Esophagus (tissue), 2 donors: ENCODE results near the gene ENPP3. TPM values are rescaled to one million over a fixed set of nuclear protein-coding genes. Genes with fewer than 3 reads are reported as not detected.

Experiments used
- H3K27ac ChIP-seq, 2 donors: one replicate each; pipeline ENCODE4 v1.5.1; 2013; ENCODE audit warnings: low read depth in 2 of 2, mild to moderate bottlenecking in 2 of 2, inconsistent platforms in 1 of 2, low read length in 1 of 2, moderate library complexity in 1 of 2
- H3K27me3 ChIP-seq, 2 donors: one replicate each; pipeline ENCODE4 v1.6.1; 2013; ENCODE audit warnings: low read length in 2 of 2, control low read depth in 1 of 2, mild to moderate bottlenecking in 1 of 2; ENCODE audit not compliant: insufficient read depth in 2 of 2, control insufficient read depth in 1 of 2
- H3K36me3 ChIP-seq, 2 donors: one replicate each; pipeline ENCODE4 v1.6.1; 2013; ENCODE audit warnings: low read length in 1 of 2; ENCODE audit not compliant: control insufficient read depth in 2 of 2, insufficient read depth in 2 of 2
- H3K4me1 ChIP-seq, 2 donors: one replicate each; pipeline ENCODE4 v1.6.1; 2013; ENCODE audit warnings: low read length in 1 of 2; ENCODE audit not compliant: control insufficient read depth in 2 of 2, insufficient read depth in 2 of 2
- H3K4me3 ChIP-seq, 2 donors: one replicate each; pipeline ENCODE4 v1.5.1; 2013; ENCODE audit warnings: low read length in 2 of 2, mild to moderate bottlenecking in 2 of 2, low read depth in 1 of 2, moderate library complexity in 1 of 2
- H3K9me3 ChIP-seq, 2 donors: one replicate each; pipeline ENCODE4 v1.6.1; 2013; ENCODE audit warnings: mild to moderate bottlenecking in 2 of 2, low read depth in 1 of 2, low read length in 1 of 2, moderate library complexity in 1 of 2; ENCODE audit not compliant: control insufficient read depth in 2 of 2, insufficient read depth in 1 of 2
- whole genome bisulfite sequencing, 2 donors: extraction: QIAGEN DNeasy Blood & Tissue Kit; methylation state at CpG; one replicate each; pipeline ENCODE4 v1.1.7; 2013; 5-methylcytosine and 5-hydroxymethylcytosine counted together
- polyA plus RNA-seq, 2 donors: library from polyadenylated mRNA; stranded (reverse); fragments of 200-250 nt; gene quantifications; one replicate each; pipeline ENCODE4 v1.2.3, GENCODE V29; 2013
- donor health status: healthy with polysubstance abuse.
- donor health status: Bipolar disorder and iron deficiency.

ENPP3 gene
- polyA plus RNA-seq, 2 donors, result 0.07 to 0.10 TPM

- H3K4me1 ChIP-seq, result no peaks in the 10 kb centered on the region
- no peak overlapping the region for H3K27ac ChIP-seq
- no peaks in the 10 kb centered on the region for H3K36me3 ChIP-seq
- no peaks in the 10 kb centered on the region for H3K27me3 ChIP-seq
- no peak overlapping the region for H3K4me3 ChIP-seq
- WGBS, 2 donors, result 80 to 81% methylated on average over 5 of the region's 5 CpGs
- H3K9me3 ChIP-seq, result no peaks in the 10 kb centered on the region
Measured at GRCh38 chr6:131678442-131678841, 41.3 kb downstream of the ENPP3 start.

DNA sequence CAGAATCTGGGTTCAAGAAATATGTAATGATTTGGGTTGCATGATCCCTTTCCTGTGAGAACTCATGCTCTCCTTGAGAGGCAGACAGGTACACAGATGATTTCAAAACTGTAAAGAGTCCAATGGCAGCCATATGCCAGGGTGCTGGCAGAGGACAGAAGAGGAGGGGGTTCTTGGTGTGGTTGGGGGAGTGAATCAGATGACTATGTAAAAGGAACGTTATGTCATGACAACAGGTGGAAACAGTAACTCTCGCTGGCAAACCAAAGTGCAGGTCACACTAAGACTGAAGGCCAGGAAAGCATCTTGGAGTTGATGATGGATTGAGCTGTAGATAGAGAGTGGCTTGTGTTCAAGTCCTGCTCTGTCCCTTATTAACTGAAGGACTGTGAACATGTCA, 43.8 kb downstream of the ENPP3 start:
- Histone ChIP-seq H3K36me3 (no peaks in the 10 kb centered on the region), H3K9me3 (no peaks in the 10 kb centered on the region), H3K27ac (no peak overlapping the region), H3K4me1 (no peaks in the 10 kb centered on the region), H3K27me3 (no peaks in the 10 kb centered on the region), H3K4me3 (no peak overlapping the region)
- WGBS, 2 donors, result 86 to 91% methylated on average over 2 of the region's 2 CpGs

- Histone ChIP-seq H3K4me1 (no peaks in the 10 kb centered on the region), H3K27me3 (no peaks in the 10 kb centered on the region), H3K27ac (no peak overlapping the region), H3K9me3 (no peaks in the 10 kb centered on the region), H3K36me3 (no peaks in the 10 kb centered on the region), H3K4me3 (no peak overlapping the region)
Measured at GRCh38 chr6:131681585-131681984, 44.5 kb downstream of the ENPP3 start.

DNA sequence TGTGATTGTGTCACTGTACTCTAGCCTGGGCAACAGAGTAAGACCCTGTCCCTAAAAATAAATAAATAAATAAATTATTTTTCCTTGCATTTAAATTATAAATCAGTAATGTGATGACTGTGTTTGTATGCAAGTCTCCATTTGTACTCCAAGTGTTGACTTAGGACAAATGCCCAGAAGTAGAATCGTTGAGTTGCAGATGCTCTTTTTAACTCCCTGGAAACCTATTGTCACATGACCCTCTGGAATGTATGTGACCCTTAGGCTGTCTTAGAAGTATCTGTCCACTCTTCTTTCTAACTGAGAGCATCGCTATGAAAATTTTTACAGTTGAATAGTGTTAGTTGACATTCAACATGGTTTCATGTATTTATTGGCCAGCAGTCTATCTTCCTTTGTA, 45.3 kb downstream of the ENPP3 start:
- no peaks in the 10 kb centered on the region for H3K9me3 ChIP-seq
- H3K4me3 ChIP-seq, result no peak overlapping the region
- H3K36me3 ChIP-seq, result no peaks in the 10 kb centered on the region
- WGBS, 2 donors, result 48 to 61% methylated on average over 2 of the region's 2 CpGs
- no peaks in the 10 kb centered on the region for H3K27me3 ChIP-seq
- H3K4me1 ChIP-seq, result no peaks in the 10 kb centered on the region
- no peak overlapping the region for H3K27ac ChIP-seq

DNA sequence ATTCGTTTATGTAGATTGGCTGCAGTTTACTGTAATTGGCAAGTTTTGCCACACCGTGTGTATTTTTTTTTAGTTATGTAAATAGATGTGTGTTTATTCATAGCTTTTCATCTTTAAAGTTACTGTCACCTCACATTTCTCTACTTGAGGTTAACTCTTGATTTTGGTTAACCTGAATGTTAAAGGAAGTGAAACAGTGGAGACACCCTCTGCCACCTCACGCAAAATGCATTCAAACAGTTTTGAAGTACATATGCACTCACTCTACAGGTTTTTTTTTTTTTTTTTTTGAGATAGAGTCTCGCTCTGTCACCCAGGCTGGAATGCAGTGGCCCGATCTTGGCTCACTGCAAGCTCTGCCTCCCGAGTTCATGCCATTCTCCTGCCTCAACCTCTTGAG, 46.4 kb downstream of the ENPP3 start:
- Histone ChIP-seq H3K9me3 (no peaks in the 10 kb centered on the region), H3K27me3 (no peaks in the 10 kb centered on the region), H3K4me3 (no peak overlapping the region), H3K27ac (no peak overlapping the region), H3K4me1 (no peaks in the 10 kb centered on the region), H3K36me3 (no peaks in the 10 kb centered on the region)
- WGBS, 2 donors, result 60 to 72% methylated on average over 6 of the region's 6 CpGs

- Histone ChIP-seq H3K27me3 (no peaks in the 10 kb centered on the region), H3K9me3 (no peaks in the 10 kb centered on the region), H3K4me3 (no peak overlapping the region), H3K36me3 (no peaks in the 10 kb centered on the region), H3K4me1 (no peaks in the 10 kb centered on the region), H3K27ac (no peak overlapping the region)
- WGBS, 2 donors, result 85 to 93% methylated on average over 4 of the region's 4 CpGs
Measured at GRCh38 chr6:131685266-131685780, 48.2 kb downstream of the ENPP3 start.

DNA sequence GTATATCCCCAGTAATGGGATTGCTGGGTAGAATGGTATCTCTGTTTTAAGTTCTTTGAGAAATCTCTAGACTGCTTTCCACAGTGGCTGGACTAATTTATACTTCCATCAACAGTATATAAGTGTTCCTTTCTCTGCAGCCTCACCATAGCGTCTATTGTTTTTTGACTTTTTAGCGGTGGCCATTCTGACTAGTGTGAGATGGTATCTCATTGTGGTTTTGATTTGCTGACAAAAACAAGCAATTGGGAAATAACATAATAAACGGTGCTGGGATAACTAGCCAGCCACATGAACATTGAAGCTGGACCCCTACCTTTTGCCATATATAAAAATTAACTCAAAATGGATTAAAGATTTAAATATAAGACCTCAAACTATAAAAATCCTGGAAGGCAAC, 49.9 kb downstream of the ENPP3 start:
- 85 to 87% methylated on average over 3 of the region's 3 CpGs for WGBS, 2 donors
- H3K36me3 ChIP-seq, result no peaks in the 10 kb centered on the region

DNA sequence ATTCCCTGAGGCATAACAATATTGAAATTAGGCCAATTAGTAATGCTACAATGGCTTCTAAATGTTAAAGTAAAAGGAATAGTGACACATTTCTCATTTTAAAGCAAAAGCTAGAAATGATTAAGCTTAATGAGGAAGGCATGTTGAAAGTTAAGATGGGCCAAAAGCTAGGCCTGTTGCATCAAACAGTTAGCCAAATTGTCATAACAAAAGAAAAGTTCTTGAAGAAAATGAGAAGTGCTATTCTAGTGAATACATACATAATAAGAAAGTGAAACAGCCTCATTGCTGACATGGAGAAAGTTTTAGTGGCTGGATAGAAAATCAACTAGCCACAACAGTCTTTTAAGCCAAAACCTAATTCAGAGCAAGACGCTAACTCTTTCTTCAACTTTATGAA, 51.2 kb downstream of the ENPP3 start:
- no peaks in the 10 kb centered on the region for H3K9me3 ChIP-seq
- no peak overlapping the region for H3K4me3 ChIP-seq
- H3K36me3 ChIP-seq, result no peaks in the 10 kb centered on the region
- no peak overlapping the region for H3K27ac ChIP-seq
- no peaks in the 10 kb centered on the region for H3K27me3 ChIP-seq
- H3K4me1 ChIP-seq, result no peaks in the 10 kb centered on the region
- WGBS, 2 donors, result 79 to 86% methylated on average over 1 of the region's 1 CpG

More for the DNA sequence above, 49.9 kb downstream of the ENPP3 start:
- Histone ChIP-seq H3K27me3 (no peaks in the 10 kb centered on the region), H3K9me3 (no peaks in the 10 kb centered on the region), H3K4me3 (no peak overlapping the region), H3K27ac (no peak overlapping the region), H3K4me1 (no peaks in the 10 kb centered on the region)

- Histone ChIP-seq H3K36me3 (no peaks in the 10 kb centered on the region), H3K9me3 (no peaks in the 10 kb centered on the region)
- 36 to 42% methylated on average over 1 of the region's 1 CpG for WGBS, 2 donors
Measured at GRCh38 chr6:131692031-131692430, 54.9 kb downstream of the ENPP3 start.

DNA sequence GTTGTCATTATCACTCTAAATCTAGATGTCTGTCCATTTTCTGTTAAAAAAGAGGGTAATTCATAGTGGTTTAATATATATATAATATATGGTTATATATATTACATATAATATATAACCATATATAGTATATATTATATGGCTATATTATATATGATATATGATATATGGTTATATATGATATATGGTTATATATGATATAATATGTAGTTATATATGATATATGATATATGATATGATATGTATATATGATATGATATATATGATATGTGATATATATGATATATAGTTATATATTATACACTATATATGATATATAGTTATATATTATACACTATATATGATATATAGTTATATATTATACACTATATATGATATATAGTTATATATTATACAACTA, 55.5 kb downstream of the ENPP3 start:
- Histone ChIP-seq H3K9me3 (no peaks in the 10 kb centered on the region), H3K27ac (no peak overlapping the region), H3K36me3 (no peaks in the 10 kb centered on the region), H3K27me3 (no peaks in the 10 kb centered on the region), H3K4me3 (no peak overlapping the region), H3K4me1 (no peaks in the 10 kb centered on the region)

More at GRCh38 chr6:131692031-131692430, 54.9 kb downstream of the ENPP3 start:
- Histone ChIP-seq H3K27ac (no peak overlapping the region), H3K4me3 (no peak overlapping the region), H3K4me1 (no peaks in the 10 kb centered on the region), H3K27me3 (no peaks in the 10 kb centered on the region)
